ENCODE measurements around the gene WDR7.

WDR7 gene

DNA sequence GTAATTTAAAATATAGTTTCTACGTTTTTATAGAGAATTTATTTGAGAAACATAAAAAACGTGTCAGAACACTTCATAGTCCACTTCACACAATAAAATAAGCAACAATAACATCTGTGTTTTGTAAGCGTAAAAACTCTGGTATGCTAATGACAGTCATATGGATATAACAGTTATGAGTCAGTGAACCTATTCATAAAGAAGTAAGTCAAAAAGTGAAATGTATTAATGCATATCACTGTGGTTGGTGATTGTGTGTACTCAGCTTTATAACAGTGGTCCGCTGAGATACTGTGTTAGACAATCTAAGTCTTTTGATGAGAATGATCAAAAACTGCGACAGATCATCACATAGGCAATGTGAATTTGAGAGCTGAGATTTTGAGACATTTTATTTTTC is 153.2 kb downstream of the WDR7 start:
- no peak overlapping the region for H3K4me3 ChIP-seq (ENCODE audit: low read length)
- H3K9ac ChIP-seq (ENCODE audit: low read depth, low read length) = no peak overlapping the region
- no peaks in the 10 kb centered on the region for H3K4me1 ChIP-seq (ENCODE audit: insufficient read depth, low read length)
- no peaks in the 10 kb centered on the region for H3K27me3 ChIP-seq (ENCODE audit: insufficient read depth, low read length)
- H3K36me3 ChIP-seq (ENCODE audit: insufficient read depth, low read length) = no peaks in the 10 kb centered on the region
- no peaks in the 10 kb centered on the region for H3K9me3 ChIP-seq (ENCODE audit: insufficient read depth, low read depth, low read length)
- H3K27ac ChIP-seq (ENCODE audit: low read depth, low read length) = no peak overlapping the region
- 98% methylated on average over 4 of the region's 5 CpGs for WGBS

DNA sequence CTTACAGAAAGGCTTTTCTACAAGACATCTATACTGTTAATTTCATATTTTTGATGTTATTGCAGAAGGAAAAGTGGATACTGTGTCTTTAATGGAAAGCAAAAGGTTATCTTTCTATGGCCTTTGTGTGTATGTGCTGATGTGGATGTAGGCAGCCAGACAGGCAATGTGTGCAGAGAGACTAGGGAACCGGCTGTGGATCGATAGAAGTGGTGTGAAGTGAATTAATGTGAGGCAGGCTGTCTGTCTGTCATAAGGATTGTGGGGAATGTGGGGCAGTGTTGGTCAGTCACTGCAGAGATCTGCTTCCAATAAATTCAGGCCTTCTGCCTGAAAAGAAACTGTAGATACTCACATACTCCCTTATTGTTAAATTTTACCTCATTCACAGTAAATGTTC is 156.7 kb downstream of the WDR7 start:
- Histone ChIP-seq H3K4me1 (ENCODE audit: insufficient read depth, low read length) (no peaks in the 10 kb centered on the region), H3K4me3 (ENCODE audit: low read length) (no peak overlapping the region), H3K36me3 (ENCODE audit: insufficient read depth, low read length) (no peaks in the 10 kb centered on the region), H3K27me3 (ENCODE audit: insufficient read depth, low read length) (no peaks in the 10 kb centered on the region), H3K9me3 (ENCODE audit: insufficient read depth, low read depth, low read length) (no peaks in the 10 kb centered on the region), H3K9ac (ENCODE audit: low read depth, low read length) (no peak overlapping the region), H3K27ac (ENCODE audit: low read depth, low read length) (no peak overlapping the region)
- WGBS = 83% methylated on average over 2 of the region's 2 CpGs

DNA sequence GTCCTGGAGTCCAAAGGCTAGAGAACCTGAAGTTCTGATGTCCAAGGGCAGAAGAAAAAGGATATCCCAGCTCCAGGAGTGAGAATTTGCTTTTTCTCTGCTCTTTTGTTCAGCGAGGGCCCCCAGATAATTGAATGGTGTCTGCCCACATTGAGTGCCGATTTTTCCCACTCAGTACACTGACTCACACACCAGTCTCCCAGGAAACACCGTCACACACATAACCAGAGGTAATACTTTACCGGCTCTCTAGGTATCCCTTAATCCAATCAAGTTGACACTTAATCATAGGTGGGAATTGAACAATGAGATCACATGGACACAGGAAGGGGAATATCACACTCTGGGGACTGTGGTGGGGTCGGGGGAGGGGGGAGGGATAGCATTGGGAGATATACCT is 161.5 kb downstream of the WDR7 start:
- Histone ChIP-seq H3K4me3 (ENCODE audit: low read length) (no peak overlapping the region), H3K27me3 (ENCODE audit: insufficient read depth, low read length) (no peaks in the 10 kb centered on the region), H3K4me1 (ENCODE audit: insufficient read depth, low read length) (no peaks in the 10 kb centered on the region), H3K36me3 (ENCODE audit: insufficient read depth, low read length) (no peaks in the 10 kb centered on the region), H3K9ac (ENCODE audit: low read depth, low read length) (no peak overlapping the region), H3K9me3 (ENCODE audit: insufficient read depth, low read depth, low read length) (no peaks in the 10 kb centered on the region), H3K27ac (ENCODE audit: low read depth, low read length) (no peak overlapping the region)
- WGBS = 87% methylated on average over 4 of the region's 5 CpGs

DNA sequence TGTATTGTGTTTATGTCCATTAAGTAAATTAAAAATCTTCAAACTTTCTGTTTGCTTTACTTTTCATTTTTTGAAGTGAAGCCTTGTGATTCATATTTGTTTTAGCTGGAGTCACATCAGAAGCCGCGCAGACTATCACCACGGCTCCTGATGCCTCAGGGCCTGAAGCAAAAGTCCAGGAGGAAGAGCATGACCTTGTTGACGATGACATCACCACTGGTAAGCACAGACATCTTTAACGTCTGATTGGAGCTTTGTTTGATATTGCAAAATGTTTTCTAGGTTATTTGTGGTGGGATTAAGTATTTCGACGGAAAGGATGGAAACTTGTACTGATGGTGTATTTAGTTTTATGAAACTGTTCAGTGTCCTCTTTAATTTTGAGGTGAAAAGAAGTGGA is 164.8 kb downstream of the WDR7 start:
- Histone ChIP-seq H3K4me3 (ENCODE audit: low read length) (no peak overlapping the region), H3K27ac (ENCODE audit: low read depth, low read length) (no peak overlapping the region), H3K36me3 (ENCODE audit: insufficient read depth, low read length) (no peaks in the 10 kb centered on the region), H3K9me3 (ENCODE audit: insufficient read depth, low read depth, low read length) (no peaks in the 10 kb centered on the region), H3K27me3 (ENCODE audit: insufficient read depth, low read length) (no peaks in the 10 kb centered on the region), H3K9ac (ENCODE audit: low read depth, low read length) (no peak overlapping the region), H3K4me1 (ENCODE audit: insufficient read depth, low read length) (no peaks in the 10 kb centered on the region)
- WGBS = 94% methylated on average over 7 of the region's 7 CpGs

DNA sequence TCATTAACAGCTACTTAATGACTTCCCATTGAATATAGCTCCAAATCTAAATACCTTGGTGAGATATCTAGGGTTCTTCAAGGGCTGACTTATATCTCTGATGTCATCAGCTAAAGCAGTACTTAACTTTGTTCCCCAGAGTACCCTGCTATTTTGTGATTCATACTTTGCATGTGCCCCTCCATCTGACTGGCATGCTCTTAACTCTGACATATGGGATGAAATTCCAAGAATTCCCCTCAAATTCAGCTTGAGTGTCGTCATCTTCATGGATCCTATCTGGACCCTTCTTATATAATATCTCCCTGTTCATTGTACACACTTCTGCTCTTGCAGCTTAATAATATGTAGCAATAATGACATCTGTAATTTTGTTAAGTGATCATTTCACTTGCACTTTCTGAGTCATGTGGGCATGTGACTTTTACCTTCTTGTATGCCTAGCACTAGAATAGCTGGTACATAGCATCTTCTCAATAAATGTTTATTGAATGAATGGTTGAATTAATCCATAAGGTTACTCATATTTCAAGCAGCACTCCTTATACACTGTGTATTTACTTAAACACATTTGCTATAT is 172.9 kb downstream of the WDR7 start:
- Histone ChIP-seq H3K9ac (ENCODE audit: low read depth, low read length) (no peak overlapping the region), H3K27ac (ENCODE audit: low read depth, low read length) (no peak overlapping the region), H3K27me3 (ENCODE audit: insufficient read depth, low read length) (no peaks in the 10 kb centered on the region), H3K4me3 (ENCODE audit: low read length) (no peak overlapping the region), H3K36me3 (ENCODE audit: insufficient read depth, low read length) (no peaks in the 10 kb centered on the region), H3K4me1 (ENCODE audit: insufficient read depth, low read length) (no peaks in the 10 kb centered on the region), H3K9me3 (ENCODE audit: insufficient read depth, low read depth, low read length) (no peaks in the 10 kb centered on the region)
- 95% methylated on average over 1 of the region's 1 CpG for WGBS

DNA sequence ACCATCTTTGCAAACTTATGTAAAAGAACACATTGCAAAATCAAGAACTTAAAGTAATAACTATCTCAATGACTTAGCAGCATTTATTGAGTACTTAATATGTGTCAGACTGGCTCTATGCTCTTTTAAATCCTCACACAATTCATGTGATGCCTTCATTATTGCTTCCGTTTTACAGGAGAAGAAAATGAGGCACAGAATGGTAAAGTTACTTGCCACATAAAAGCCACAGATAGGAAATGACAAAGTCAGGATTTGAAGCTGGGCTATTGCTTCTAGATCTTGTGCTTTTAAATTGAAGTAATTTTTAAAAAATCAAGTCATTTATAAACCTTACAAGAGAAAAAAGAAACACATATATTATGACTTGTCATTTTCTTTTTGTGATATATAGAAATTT is 174.2 kb downstream of the WDR7 start:
- Histone ChIP-seq H3K36me3 (ENCODE audit: insufficient read depth, low read length) (no peaks in the 10 kb centered on the region), H3K4me1 (ENCODE audit: insufficient read depth, low read length) (no peaks in the 10 kb centered on the region), H3K27me3 (ENCODE audit: insufficient read depth, low read length) (no peaks in the 10 kb centered on the region), H3K4me3 (ENCODE audit: low read length) (no peak overlapping the region), H3K9me3 (ENCODE audit: insufficient read depth, low read depth, low read length) (no peaks in the 10 kb centered on the region), H3K27ac (ENCODE audit: low read depth, low read length) (no peak overlapping the region), H3K9ac (ENCODE audit: low read depth, low read length) (no peak overlapping the region)
- WGBS = 91% methylated on average over 1 of the region's 1 CpG

DNA sequence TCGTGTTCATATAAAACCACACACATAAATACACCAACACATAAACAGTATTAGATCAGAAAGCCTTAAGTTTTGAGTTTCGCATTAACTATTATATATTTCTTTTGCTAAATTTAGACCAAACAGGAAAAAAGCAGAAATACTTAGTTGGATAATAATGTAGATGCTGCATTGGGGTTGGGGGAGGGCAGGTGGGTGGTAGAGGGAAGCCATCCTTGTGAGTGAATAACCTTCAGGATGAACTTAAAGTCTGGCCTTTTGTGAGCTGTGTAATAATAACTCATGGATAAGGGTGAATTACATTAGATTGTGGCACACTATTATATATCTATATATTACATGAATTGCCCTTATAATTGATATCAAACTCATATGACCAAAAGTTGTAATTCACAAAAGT is 174.7 kb downstream of the WDR7 start:
- H3K4me3 ChIP-seq (ENCODE audit: low read length) = no peak overlapping the region
- no peak overlapping the region for H3K9ac ChIP-seq (ENCODE audit: low read depth, low read length)
- no peaks in the 10 kb centered on the region for H3K27me3 ChIP-seq (ENCODE audit: insufficient read depth, low read length)
- no peaks in the 10 kb centered on the region for H3K4me1 ChIP-seq (ENCODE audit: insufficient read depth, low read length)
- no peaks in the 10 kb centered on the region for H3K9me3 ChIP-seq (ENCODE audit: insufficient read depth, low read depth, low read length)
- no peaks in the 10 kb centered on the region for H3K36me3 ChIP-seq (ENCODE audit: insufficient read depth, low read length)
- no CpG with 5 or more reads among the region's 2 CpGs for WGBS
- H3K27ac ChIP-seq (ENCODE audit: low read depth, low read length) = no peak overlapping the region

DNA sequence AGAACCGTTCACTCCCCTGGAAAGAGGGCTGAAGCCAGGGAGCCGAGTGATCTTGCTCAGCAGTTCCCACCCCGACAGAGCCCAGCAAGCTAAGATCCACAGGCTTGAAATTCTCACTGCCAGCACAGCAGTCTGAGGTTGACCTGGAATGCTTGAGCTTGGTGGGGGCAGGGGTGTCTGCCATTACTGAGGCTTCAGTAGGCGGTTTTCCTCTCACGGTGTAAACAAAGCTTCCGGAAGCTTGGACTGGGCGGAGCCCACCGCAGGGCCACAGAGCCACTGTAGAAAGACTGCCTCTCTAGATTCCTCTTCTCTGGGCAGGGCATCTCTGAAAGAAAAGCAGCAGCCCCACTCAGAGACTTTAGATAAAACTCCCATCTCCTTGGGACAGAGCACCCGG is 180.8 kb downstream of the WDR7 start:
- 79% methylated on average over 9 of the region's 9 CpGs for WGBS
- H3K27ac ChIP-seq (ENCODE audit: low read depth, low read length) = no peak overlapping the region
- H3K27me3 ChIP-seq (ENCODE audit: insufficient read depth, low read length) = no peaks in the 10 kb centered on the region
- H3K36me3 ChIP-seq (ENCODE audit: insufficient read depth, low read length) = no peaks in the 10 kb centered on the region
- H3K9ac ChIP-seq (ENCODE audit: low read depth, low read length) = no peak overlapping the region
- H3K4me1 ChIP-seq (ENCODE audit: insufficient read depth, low read length) = peaks cover 7% of the 10 kb centered on the region
- H3K4me3 ChIP-seq (ENCODE audit: low read length) = no peak overlapping the region
- H3K9me3 ChIP-seq (ENCODE audit: insufficient read depth, low read depth, low read length) = no peaks in the 10 kb centered on the region

DNA sequence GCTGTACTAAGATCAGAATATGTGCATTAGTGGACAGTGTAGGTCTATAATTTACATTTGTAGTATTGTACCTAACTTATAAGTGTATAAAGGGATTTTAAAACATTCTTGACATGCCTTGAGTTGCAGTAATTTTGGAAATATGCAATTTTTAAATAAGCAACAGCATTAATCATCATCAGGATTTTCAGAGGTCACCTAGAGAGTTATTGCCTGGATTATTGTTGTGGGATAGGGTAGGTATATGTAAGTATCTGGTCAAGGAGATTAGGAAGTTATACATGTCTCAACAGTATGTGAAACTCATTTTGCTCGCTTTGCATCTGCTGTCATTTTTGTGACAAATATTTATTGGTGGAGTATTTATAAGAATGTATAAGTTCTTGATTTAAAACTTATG is 184.2 kb downstream of the WDR7 start:
- Histone ChIP-seq H3K4me1 (ENCODE audit: insufficient read depth, low read length) (peaks cover 7% of the 10 kb centered on the region), H3K27me3 (ENCODE audit: insufficient read depth, low read length) (no peaks in the 10 kb centered on the region), H3K9me3 (ENCODE audit: insufficient read depth, low read depth, low read length) (no peaks in the 10 kb centered on the region), H3K36me3 (ENCODE audit: insufficient read depth, low read length) (no peaks in the 10 kb centered on the region), H3K9ac (ENCODE audit: low read depth, low read length) (no peak overlapping the region), H3K27ac (ENCODE audit: low read depth, low read length) (no peak overlapping the region), H3K4me3 (ENCODE audit: low read length) (no peak overlapping the region)
- 97% methylated on average over 1 of the region's 1 CpG for WGBS

DNA sequence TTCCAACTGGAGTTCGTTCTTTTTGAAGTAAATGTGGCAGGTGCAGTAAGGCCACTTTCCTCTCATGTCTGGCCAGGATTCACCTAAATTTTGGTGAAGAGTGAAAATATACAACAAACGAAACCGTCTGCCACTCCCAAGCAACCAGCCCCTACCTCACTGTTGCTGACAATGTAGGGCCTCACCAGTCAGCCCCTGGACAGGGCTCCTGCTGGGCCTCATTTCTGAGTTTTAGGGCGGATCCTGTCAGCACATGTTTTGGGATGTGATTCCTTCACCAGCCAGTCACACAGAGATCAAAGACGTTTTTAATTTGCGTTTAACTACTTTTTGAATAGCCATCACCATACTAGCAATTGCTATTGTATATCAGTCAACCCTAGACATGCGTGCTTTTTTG is 185.0 kb downstream of the WDR7 start:
- H3K9ac ChIP-seq (ENCODE audit: low read depth, low read length) = no peak overlapping the region
- 55% methylated on average over 6 of the region's 7 CpGs for WGBS
- H3K27ac ChIP-seq (ENCODE audit: low read depth, low read length) = no peak overlapping the region
- no peak overlapping the region for H3K4me3 ChIP-seq (ENCODE audit: low read length)
- no peaks in the 10 kb centered on the region for H3K27me3 ChIP-seq (ENCODE audit: insufficient read depth, low read length)
- H3K9me3 ChIP-seq (ENCODE audit: insufficient read depth, low read depth, low read length) = no peaks in the 10 kb centered on the region
- no peaks in the 10 kb centered on the region for H3K36me3 ChIP-seq (ENCODE audit: insufficient read depth, low read length)
- peaks cover 7% of the 10 kb centered on the region for H3K4me1 ChIP-seq (ENCODE audit: insufficient read depth, low read length)

DNA sequence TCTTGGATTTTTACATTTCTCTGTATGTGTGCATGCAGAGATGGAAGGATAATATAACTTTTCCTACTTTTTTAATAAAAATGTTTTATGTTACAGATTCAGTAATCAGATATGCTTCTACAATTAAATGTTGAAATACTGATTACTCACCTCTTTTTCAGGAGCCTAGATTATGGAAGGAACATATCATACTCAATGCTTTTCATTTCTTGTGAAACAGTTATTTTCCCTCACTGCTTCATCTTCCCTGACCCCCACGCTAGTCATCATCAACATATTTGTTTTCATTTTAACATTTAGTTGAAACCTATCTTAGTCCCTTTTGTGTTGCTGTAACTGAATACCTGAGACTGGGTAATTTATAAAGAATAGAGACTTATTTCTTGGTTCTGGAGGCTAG is 190.7 kb downstream of the WDR7 start:
- Histone ChIP-seq H3K36me3 (ENCODE audit: insufficient read depth, low read length) (no peaks in the 10 kb centered on the region), H3K9ac (ENCODE audit: low read depth, low read length) (no peak overlapping the region), H3K4me3 (ENCODE audit: low read length) (no peak overlapping the region), H3K27ac (ENCODE audit: low read depth, low read length) (no peak overlapping the region), H3K27me3 (ENCODE audit: insufficient read depth, low read length) (no peaks in the 10 kb centered on the region), H3K4me1 (ENCODE audit: insufficient read depth, low read length) (no peaks in the 10 kb centered on the region), H3K9me3 (ENCODE audit: insufficient read depth, low read depth, low read length) (no peaks in the 10 kb centered on the region)
- 100% methylated on average over 1 of the region's 1 CpG for WGBS

DNA sequence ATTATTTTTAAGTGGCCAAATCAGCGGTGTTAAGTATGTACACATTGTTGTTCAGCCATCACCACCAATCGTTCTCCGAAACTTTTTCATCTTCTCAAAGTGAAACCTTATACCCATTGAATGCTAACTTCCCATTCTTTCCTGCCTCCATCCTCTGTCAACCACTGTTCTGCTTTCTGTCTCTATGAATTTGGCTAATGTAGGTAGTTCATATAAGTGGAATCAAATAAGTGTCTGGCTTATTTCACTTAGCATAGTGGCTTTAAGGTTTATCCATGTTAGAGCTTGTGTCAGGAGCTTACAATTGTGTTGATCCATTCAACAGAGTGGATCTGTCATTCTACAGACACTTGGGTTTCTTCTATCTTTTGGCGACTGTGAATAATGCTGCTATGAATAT is 192.1 kb downstream of the WDR7 start:
- Histone ChIP-seq H3K9ac (ENCODE audit: low read depth, low read length) (no peak overlapping the region), H3K27me3 (ENCODE audit: insufficient read depth, low read length) (no peaks in the 10 kb centered on the region), H3K4me3 (ENCODE audit: low read length) (no peak overlapping the region), H3K9me3 (ENCODE audit: insufficient read depth, low read depth, low read length) (no peaks in the 10 kb centered on the region), H3K36me3 (ENCODE audit: insufficient read depth, low read length) (no peaks in the 10 kb centered on the region), H3K4me1 (ENCODE audit: insufficient read depth, low read length) (no peaks in the 10 kb centered on the region), H3K27ac (ENCODE audit: low read depth, low read length) (no peak overlapping the region)
- 97% methylated on average over 4 of the region's 4 CpGs for WGBS

All from HUES64 (cell line).